Stimulated activated CD8-positive, alpha-beta memory T cell treated with anti-CD3 and anti-CD28 coated beads, Interleukin-12 subunit alpha, Interleukin-12 subunit beta, amount 100 ng/mL, for 4 hours (primary cell): ENCODE results near the gene NPNT.
"Not testable (repeated sequence)": the region's sequence is repeated elsewhere in the genome, so short reads cannot be mapped to it uniquely, and the experiment has no call there.

Source experiments
- DNase-seq: peaks from one replicate; pipeline ENCODE4 v3.0.0-alpha.2; 2020; ENCODE audit warnings: low read depth

NPNT gene

GRCh38 chr4:105894660-105895582 lies at the start of gene NPNT:
TSS of gene NPNT (plus strand) at chr4:105895471. CDS start at chr4:105895653, 182 bp downstream.
- DNase-seq, result no peak

- DNase-seq, result no peak
Measured at GRCh38 chr4:105845559-105845958, 49.7 kb upstream of the NPNT start.

- DNase-seq, result not testable (repeated sequence)
Measured at GRCh38 chr4:105848359-105848758, 46.9 kb upstream of the NPNT start.

- no peak for DNase-seq
Measured at GRCh38 chr4:105851196-105851595, 44.1 kb upstream of the NPNT start.

- not testable (repeated sequence) for DNase-seq
Measured at GRCh38 chr4:105852230-105852629, 43.0 kb upstream of the NPNT start.

- no peak for DNase-seq
Measured at GRCh38 chr4:105858466-105859040, 36.7 kb upstream of the NPNT start.

GRCh38 chr4:105859233-105859632 lies 36.0 kb upstream of the NPNT start:
- no peak for DNase-seq

- DNase-seq, result no peak
Measured at GRCh38 chr4:105870963-105871362, 24.3 kb upstream of the NPNT start.

GRCh38 chr4:105871997-105872396 lies 23.3 kb upstream of the NPNT start:
- DNase-seq, result no peak

GRCh38 chr4:105875233-105875632 lies 20.0 kb upstream of the NPNT start:
- no peak for DNase-seq

- DNase-seq, result no peak
Measured at GRCh38 chr4:105878668-105879067, 16.6 kb upstream of the NPNT start.

GRCh38 chr4:105887508-105887907 lies 7.8 kb upstream of the NPNT start:
- DNase-seq, result no peak

- no peak for DNase-seq
Measured at GRCh38 chr4:105895583-105896460, 551 bp downstream of the NPNT start.

GRCh38 chr4:105896461-105896942 lies 1.2 kb downstream of the NPNT start:
- no peak for DNase-seq

- no peak for DNase-seq
Measured at GRCh38 chr4:105896984-105897775, 1.9 kb downstream of the NPNT start.

- no peak for DNase-seq
Measured at GRCh38 chr4:105900541-105900940, 5.3 kb downstream of the NPNT start.

- no peak for DNase-seq
Measured at GRCh38 chr4:105902550-105903262, 7.4 kb downstream of the NPNT start.

- DNase-seq, result no peak
Measured at GRCh38 chr4:105909787-105910281, 14.6 kb downstream of the NPNT start.

- no peak for DNase-seq
Measured at GRCh38 chr4:105911426-105911825, 16.2 kb downstream of the NPNT start.

- no peak for DNase-seq
Measured at GRCh38 chr4:105912633-105913032, 17.4 kb downstream of the NPNT start.
